ENCODE results near the gene TFEB. TPM values are rescaled to one million over a fixed set of nuclear protein-coding genes. Genes with fewer than 3 reads are reported as not detected.
A peak's percentile ranks its signal among the peaks of the same experiment; 100 is the strongest.

TFEB gene
- total RNA-seq, 1 donor from 2014 or later = 17.9 TPM

GRCh38 chr6:41724228-41724580, 11.2 kb downstream of the TFEB start:
- no peak for DNase-seq (ENCODE audit: low spot score)

GRCh38 chr6:41723530-41724227, 11.7 kb downstream of the TFEB start:
- peak; percentile 92 for DNase-seq (ENCODE audit: low spot score)

DNA sequence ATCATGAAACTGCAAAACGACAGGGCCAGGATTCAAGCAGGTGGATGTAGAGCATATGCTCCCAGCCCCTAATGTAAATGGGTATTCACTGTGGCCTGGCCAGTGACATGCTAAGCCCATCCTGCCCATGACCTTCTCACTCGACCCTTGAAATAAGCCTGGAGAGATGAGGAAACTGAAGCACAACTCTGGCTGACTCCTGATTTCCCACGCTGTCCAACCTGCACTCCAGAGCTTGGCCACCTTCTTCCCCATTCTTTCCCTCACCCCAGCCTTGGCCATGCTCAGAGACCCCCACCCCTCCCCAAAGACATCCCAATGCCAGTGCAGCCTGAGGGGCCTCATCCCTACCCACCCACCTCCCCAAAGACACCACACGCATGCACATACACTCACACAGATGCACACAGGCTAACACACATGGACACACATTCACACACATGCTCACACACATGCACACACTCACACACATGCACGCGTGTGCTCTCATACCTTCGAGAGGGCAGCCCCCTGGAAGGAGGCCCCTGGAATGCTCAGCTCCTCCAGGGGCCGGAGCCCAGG, 12.4 kb downstream of the TFEB start:
- DNase-seq (ENCODE audit: low spot score) = no peak

DNA sequence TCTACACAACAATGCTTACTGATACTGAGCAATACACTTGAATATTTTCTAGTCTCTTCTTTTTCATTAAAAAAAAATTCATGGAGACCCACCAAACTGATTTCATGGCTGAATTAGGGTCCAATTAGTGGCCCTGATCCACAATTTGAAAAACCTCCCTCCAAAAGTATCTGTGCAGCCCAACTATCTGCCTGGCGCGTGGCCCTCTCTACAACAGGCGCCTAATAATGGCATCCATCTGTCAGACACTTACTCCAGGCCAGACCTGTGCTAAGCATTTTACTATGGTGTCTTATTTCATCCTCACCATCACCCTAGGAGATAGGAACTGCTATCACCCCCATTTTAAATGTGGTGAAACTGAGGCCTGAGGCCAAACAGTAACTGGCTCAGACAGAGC, 14.0 kb downstream of the TFEB start:
- DNase-seq (ENCODE audit: low spot score) = no peak

- DNase-seq (ENCODE audit: low spot score) = no peak
Observed at GRCh38 chr6:41720783-41721182, 14.6 kb downstream of the TFEB start.

- no peak for DNase-seq (ENCODE audit: low spot score)
Observed at GRCh38 chr6:41720262-41720620, 15.2 kb downstream of the TFEB start.

DNA sequence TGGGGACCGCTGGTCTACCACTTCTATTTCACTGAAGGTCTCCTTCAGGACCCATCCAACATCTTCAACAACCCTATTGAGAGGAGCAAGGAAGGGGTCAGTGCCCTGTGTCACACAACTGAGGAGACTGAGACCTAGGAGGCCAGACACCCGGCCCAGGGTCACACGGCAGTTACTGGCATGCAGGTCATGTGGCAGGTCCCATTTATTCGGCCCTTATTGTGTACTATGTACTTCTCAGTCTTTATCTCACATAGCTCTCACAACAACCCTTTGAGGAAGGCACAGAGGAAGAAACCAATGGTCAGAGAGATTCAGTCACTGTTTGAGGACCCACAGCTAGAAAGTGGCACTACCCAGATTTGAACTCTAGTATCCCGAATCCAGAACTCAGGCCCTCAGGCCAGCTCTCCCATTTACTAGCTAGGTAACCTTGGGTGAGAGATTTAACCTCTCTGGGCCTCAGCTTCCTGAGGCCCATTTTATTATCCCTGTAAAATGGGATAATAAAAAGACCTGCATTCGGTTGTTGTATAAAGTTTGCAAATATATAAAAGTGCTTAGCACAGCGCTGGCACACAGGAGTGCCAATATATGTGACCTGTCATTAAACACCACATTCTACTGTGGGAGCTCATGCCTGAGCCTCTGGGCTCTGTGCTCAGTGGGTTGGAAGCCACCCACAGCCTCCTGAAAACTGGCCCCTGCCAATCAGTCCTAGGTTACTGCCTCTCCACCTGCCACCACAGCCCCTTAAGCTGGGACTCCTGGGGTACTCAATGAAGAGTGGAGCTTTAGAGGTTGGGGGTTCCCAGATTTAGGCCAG, 15.8 kb downstream of the TFEB start:
- DNase-seq (ENCODE audit: low spot score) = no peak

DNA sequence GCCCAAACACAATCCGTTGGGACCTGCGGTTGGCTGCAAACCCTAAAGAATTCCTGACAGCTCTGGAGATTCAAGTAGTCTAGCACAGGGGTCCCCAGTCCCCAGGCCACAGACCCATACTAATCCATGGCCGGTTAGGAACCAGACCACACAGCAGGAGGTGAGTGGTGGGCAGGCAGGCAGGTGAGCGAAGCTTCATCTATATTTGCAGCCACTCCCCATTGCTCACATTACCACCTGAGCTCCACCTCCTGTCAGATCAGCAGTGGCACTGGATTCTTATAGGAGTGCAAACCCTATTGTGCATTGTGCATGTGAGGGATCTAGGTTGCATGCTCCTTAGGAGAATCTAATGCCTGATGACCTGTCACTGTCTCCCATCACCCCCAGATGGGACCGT, 16.6 kb downstream of the TFEB start:
- no peak for DNase-seq (ENCODE audit: low spot score)

DNA sequence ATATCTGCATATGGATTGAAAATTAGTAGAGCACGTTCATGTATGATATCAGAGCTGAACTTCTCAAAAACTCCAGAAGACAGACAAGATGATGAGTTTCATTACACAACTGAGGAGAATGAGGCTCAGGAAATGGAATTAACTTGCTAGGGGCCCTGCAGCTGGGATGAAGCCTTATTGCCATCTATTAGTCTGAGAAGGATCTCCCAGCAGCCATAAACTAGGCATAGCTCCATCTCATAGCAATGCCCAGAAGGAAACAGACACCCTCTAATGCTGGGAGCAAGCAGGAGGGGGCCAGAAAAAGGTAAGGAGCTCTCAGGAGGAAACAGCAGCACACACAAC, 18.0 kb downstream of the TFEB start:
- DNase-seq (ENCODE audit: low spot score) = no peak

DNA sequence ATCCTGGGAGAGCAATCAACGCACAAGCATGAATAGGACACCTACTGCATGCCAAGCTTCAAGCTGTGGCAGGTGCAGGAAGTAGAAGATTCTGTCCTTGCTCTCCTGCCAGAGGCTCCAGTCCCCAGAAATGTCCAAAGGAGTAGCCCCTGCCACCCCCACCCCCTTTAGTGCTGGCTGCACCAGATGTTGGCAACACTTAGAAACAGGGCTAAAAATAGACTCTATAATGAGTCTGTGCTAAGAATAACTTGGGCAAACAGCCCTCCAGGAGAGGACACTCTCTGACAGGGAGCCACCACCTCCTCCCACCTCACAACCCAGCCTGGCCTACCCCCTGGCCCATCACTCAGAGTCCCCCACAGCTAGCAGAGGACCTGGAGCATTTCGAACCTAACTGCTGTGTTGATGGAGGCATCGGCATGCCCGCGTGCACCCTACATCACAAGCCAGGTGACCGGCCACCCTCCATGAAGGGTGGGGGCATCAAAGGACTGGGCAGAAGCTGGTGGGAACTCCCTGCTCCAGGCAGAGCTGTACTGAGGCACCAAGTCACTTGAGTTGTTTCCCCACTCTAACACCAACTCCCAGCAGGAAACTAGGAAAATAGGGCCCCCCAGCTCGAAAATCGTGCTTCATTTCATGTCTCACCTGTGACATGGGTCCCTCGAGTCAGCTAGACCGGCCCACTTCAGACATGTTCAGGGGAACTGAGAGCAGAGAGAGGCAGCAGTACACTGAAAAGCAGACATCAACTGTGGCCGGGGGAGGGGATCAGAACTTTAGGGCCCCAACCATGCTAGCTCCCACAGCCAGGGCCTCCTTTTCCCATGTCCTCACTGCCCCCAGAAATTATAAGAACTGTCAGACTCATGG, 18.7 kb downstream of the TFEB start:
- no peak for DNase-seq (ENCODE audit: low spot score)

GRCh38 chr6:41715795-41716515, 19.5 kb downstream of the TFEB start:
- DNase-seq (ENCODE audit: low spot score) = no peak

GRCh38 chr6:41714556-41715273, 20.7 kb downstream of the TFEB start:
- DNase-seq (ENCODE audit: low spot score) = no peak

GRCh38 chr6:41713650-41714291, 21.6 kb downstream of the TFEB start:
- DNase-seq (ENCODE audit: low spot score) = no peak

GRCh38 chr6:41713159-41713649, 22.2 kb downstream of the TFEB start:
- no peak for DNase-seq (ENCODE audit: low spot score)

DNA sequence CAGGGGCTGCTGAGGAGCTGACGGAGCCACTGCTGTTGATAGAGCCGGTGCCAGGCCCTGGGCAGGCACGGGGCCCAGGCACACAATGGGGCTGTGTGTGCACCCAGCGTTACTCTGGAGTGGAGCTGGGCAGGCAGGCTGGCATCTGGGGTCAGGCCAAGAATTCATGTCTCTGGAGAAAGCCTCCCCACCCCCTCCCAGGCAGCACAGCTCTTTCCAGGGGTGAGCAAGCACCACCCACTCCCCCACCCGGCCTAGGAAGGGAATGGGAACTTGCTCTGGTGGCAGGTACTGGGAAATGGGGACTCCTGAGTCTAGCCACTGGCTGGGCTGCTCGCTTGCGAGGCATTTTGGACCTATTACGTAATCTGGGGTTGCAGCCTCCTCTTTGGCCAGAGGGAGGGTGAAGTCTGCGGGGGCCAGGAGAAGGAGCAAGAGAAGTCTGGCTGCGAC, 22.7 kb downstream of the TFEB start:
- no peak for DNase-seq (ENCODE audit: low spot score)

GRCh38 chr6:41711323-41712038, 23.9 kb downstream of the TFEB start:
- DNase-seq (ENCODE audit: low spot score) = no peak

DNA sequence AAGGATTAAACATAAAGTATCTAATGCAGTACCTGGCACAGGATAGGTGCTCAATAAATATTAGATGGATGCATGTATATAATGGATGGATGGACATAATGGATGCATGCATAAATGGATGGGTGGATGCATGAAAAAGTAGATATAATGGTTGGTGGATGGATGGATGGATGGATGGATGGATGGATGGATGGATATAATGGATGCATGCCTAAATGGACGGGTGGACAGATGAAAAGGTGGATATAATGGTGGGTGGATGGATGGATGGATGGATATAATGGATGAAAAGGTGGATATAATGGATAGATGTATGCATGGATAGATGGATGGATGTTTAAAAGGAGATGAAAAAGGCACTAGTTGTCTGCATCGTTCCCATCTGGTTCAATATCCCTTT, 26.0 kb downstream of the TFEB start:
- DNase-seq (ENCODE audit: low spot score) = no peak

DNA sequence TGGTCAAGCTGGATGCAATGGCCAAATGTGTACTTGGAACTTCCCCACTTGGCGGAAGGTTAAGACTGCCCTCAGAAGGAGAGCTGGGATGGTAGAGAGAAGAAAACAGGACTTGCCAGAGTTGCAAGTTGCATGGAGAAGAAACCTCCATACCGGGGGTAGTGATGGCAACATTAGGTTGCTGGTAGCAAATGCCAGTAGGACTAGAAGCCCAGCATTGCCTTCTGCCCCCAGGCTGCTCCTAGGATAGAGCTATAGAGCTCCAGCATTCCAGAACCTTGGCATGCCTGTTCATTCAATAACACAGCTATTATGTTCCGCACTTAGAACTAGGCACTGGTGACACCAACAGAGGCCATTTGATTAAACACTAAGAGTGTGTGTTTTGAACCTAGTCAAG, 26.6 kb downstream of the TFEB start:
- DNase-seq (ENCODE audit: low spot score) = no peak
